Activated CD8-positive, alpha-beta memory T cell treated with anti-CD3 and anti-CD28 coated beads for 24 hours (primary cell): ENCODE measurements around the gene TMEM8B.
"Not testable (repeated sequence)": the region's sequence is repeated elsewhere in the genome, so short reads cannot be mapped to it uniquely, and the experiment has no call there.

Source experiments
- DNase-seq: peaks from one replicate; pipeline ENCODE4 v3.0.0-alpha.2; 2020

The TMEM8B gene

DNA sequence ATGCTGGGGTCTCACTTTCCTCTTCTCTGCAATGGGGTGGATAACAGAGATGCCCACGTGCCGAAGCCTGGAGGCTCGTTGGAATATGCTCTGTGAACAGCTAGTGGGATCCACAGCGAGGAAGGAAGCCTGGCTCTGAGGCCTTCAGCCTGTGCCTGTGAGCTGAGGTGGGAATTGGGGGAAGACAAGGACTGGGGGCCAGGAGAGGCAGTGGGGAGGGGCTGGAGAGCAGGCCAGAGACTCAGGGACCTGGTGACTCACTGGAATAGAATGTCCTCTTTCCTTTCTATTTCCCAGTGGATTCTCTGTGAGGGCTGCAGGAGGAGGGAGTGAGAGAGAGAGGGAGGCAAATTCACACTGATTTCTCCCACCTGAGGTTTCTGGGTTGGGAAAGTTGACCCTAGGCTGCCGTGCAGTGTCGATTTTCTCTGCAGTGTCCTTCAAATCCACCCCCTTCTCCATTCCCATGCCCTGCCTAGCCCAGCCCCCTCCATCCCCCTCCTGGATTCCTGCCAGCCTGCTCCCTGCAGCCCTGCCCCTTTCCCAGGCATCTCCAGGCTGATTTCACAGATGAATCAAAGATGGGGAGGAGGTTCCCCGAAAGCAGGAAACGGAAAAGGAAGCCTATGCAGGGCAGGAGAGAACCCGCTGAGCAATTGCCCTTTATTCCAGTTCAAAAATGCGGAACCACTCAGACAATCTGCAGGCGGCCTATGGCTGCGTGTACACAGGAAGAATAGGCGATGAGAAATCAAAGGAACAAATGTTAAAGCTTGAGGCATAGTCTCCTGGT is 78.9 kb downstream of the TMEM8B start:
- no peak for DNase-seq

DNA sequence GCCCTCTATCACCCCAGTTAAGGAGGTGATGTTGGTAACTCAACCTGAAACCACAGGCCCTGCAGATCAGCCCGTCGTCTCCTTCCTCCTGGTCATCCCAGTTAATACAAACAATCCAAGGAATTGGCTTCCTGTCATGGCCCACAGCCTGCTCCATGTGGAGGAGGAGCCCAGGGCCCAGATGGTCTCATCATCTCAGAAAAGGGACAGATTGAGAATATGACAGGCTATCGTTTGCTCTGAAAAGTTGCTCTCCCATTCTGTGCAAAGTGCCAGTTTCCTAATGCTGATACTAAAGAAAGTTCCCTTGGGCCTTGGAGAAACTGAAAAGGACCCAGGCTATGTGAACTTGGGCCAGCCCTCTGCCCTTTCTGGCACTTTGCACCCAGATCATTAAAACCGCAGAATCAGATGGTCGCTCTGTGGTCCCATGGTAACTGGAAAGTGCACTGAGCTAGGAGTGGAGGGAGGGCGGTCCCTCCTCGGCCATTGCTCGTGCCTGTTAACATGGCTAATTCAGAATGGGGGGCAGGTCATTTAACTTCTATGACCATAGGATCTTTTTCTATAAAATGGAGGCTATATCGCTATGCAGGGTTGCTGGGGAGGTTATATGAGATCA is 79.6 kb downstream of the TMEM8B start:
- no peak for DNase-seq

GRCh38 chr9:35909274-35909673 is 80.2 kb downstream of the TMEM8B start, which contains the start of gene SPAAR:
TSS of gene SPAAR (plus strand) at chr9:35909490. CDS start at chr9:35910464, 974 bp downstream.
- DNase-seq: no peak

GRCh38 chr9:35909687-35910612 is 80.9 kb downstream of the TMEM8B start:
- no peak for DNase-seq

GRCh38 chr9:35910613-35911359 is 81.8 kb downstream of the TMEM8B start:
- no peak for DNase-seq

GRCh38 chr9:35911690-35912089 is 82.7 kb downstream of the TMEM8B start:
- no peak for DNase-seq

GRCh38 chr9:35912791-35913400 is 83.9 kb downstream of the TMEM8B start:
- DNase-seq: no peak

DNA sequence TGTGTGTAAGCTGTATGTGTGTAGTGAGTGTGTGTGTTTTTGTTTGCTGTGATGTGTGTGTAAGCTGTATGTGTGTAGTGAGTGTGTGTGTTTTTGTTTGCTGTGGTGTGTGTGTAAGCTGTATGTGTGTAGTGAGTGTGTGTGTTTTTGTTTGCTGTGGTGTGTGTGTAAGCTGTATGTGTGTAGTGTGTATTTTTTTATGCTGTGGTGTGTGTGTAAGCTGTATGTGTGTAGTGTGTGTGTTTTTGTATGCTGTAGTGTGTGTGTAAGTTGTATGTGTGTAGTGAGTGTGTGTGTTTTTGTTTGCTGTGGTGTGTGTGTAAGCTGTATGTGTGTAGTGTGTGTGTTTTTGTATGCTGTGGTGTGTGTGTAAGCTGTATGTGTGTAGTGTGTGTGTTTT is 84.4 kb downstream of the TMEM8B start:
- DNase-seq: not testable (repeated sequence)

DNA sequence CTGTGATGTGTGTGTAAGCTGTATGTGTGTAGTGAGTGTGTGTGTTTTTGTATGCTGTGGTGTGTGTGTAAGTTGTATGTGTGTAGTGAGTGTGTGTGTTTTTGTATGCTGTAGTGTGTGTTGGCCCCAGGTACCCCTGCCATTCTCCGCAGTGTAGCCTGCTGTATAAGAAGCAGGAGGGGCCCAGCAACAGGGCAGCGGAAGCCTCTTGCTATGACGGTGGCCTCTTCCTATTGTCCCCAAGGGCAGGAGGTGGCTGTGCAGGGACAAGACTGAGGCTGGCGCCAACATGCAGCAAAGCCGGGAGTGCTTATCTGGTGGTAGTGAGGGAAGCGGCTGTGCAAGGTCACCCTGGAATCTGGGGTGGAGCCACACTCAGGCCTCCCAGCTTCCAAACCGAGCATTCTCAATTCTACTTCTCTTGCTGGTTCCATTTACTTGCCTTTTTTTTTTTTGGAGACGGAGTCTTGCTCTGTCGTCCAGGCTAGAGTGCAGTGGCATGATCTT is 85.3 kb downstream of the TMEM8B start:
- DNase-seq: no peak
